Measurements from ENCODE around the gene TMEM117. TPM values are rescaled to one million over a fixed set of nuclear protein-coding genes. Genes with fewer than 3 reads are reported as not detected.

Gene TMEM117
- total RNA-seq, 4 donors from 2014 or later: 15.8 to 42.2 (median 24.0) TPM

DNA sequence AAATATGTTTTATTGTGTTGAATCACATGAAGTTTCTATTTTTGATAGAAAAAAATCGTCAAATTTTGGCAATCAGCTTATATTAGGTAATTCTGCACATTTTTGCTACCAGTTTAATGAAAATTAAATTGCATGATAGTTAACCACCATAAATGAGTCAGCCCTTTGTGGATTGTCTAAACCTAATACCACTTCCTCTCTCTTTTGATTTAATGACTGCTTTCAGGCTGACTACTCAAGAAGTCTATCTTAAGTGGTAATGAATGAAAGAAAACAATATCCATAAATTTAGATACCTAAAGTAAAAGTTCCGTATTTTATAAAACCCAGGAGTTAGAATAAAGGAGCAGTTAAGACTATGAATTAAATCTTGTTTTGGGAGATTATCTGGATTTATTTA is 450.5 kb downstream of the TMEM117 start:
- 37 to 56% methylated on average over 2 of the region's 2 CpGs for WGBS, 2 donors
- peaks cover 0 to 8% (median 7%) of the 10 kb centered on the region in 3 donors for H3K9me3 ChIP-seq
- H3K36me3 ChIP-seq: no peaks in the 10 kb centered on the region
- no peaks in the 10 kb centered on the region for H3K4me1 ChIP-seq
- TF ChIP-seq POLR2A (IDR thresholded peaks at IDR 0.05): no peak
- TF ChIP-seq, protein P1, sequence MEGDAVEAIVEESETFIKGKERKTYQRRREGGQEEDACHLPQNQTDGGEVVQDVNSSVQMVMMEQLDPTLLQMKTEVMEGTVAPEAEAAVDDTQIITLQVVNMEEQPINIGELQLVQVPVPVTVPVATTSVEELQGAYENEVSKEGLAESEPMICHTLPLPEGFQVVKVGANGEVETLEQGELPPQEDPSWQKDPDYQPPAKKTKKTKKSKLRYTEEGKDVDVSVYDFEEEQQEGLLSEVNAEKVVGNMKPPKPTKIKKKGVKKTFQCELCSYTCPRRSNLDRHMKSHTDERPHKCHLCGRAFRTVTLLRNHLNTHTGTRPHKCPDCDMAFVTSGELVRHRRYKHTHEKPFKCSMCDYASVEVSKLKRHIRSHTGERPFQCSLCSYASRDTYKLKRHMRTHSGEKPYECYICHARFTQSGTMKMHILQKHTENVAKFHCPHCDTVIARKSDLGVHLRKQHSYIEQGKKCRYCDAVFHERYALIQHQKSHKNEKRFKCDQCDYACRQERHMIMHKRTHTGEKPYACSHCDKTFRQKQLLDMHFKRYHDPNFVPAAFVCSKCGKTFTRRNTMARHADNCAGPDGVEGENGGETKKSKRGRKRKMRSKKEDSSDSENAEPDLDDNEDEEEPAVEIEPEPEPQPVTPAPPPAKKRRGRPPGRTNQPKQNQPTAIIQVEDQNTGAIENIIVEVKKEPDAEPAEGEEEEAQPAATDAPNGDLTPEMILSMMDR (IDR thresholded peaks at IDR 0.05): no peak
- H3K4me3 ChIP-seq: no peak overlapping the region
- intact Hi-C loops (cut with DNase I): no loop called here
- no peak overlapping the region for H3K27ac ChIP-seq
- H3K27me3 ChIP-seq: no peaks in the 10 kb centered on the region
- DNase-seq: no peak

DNA sequence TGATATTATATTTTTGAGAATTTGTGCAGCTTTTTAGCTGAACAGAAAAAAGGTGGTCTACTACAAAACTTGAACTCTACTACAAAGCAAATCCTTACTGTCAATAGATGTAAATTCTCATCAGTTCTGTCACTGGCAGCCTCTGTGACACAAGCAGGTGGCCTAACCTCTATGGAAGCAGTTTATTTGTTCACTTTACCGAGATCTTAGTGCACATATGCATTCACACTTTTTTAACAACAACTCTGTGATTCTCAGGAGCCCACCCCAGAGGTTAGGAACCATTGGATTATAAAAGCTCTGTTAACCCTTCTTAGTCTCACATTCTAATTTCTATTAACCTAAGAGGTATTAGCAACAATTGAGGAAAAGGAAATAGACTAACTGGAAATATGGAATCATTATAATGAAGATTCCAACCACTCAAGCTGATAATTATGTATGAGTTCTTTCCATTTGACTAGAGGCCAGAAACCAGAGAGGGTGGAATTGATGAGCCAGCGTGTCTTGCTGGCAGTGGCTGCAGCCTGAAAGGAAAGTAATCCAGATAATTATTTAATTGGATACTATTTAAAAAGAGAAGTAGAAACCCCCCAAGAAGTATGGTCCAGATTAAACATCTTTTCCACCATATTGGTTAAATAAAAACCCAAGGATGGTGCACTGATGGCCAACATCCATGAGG is 451.1 kb downstream of the TMEM117 start:
- 60 to 87% methylated on average over 2 of the region's 2 CpGs for WGBS, 2 donors
- intact Hi-C loops (cut with DNase I): no loop called here
- Histone ChIP-seq H3K9me3 (peaks cover 0 to 8% (median 7%) of the 10 kb centered on the region in 3 donors), H3K36me3 (no peaks in the 10 kb centered on the region), H3K27me3 (no peaks in the 10 kb centered on the region), H3K27ac (no peak overlapping the region), H3K4me3 (no peak overlapping the region), H3K4me1 (no peaks in the 10 kb centered on the region)
- no peak for TF ChIP-seq POLR2A (IDR thresholded peaks at IDR 0.05)
- TF ChIP-seq, protein P1 (IDR thresholded peaks at IDR 0.05): no peak
- no peak for DNase-seq

DNA sequence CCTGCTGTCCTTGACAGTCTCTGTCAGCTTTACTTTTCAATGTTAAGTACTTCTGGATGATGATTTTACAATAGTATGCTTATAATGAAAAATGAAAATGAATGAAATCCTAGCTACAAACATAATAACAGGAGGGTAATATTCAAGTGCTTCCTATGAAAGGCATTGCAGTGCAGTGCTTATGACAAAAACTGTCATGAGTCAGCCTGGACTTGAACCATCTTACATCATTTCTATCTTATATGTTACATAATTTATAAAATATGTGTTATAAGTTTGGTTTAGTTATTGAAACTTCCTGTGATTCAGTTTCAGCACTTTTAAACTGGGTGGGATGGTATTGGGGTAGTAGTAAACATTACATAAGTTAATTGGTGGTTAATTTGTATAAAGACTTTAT is 451.7 kb downstream of the TMEM117 start:
- TF ChIP-seq POLR2A (IDR thresholded peaks at IDR 0.05): no peak
- TF ChIP-seq, protein P1 (IDR thresholded peaks at IDR 0.05): no peak
- H3K27me3 ChIP-seq: no peaks in the 10 kb centered on the region
- peaks cover 0 to 8% (median 7%) of the 10 kb centered on the region in 3 donors for H3K9me3 ChIP-seq
- no peak for DNase-seq
- no peak overlapping the region for H3K4me3 ChIP-seq
- H3K27ac ChIP-seq: no peak overlapping the region
- H3K36me3 ChIP-seq: no peaks in the 10 kb centered on the region
- intact Hi-C loops (cut with DNase I): no loop called here
- H3K4me1 ChIP-seq: no peaks in the 10 kb centered on the region

DNA sequence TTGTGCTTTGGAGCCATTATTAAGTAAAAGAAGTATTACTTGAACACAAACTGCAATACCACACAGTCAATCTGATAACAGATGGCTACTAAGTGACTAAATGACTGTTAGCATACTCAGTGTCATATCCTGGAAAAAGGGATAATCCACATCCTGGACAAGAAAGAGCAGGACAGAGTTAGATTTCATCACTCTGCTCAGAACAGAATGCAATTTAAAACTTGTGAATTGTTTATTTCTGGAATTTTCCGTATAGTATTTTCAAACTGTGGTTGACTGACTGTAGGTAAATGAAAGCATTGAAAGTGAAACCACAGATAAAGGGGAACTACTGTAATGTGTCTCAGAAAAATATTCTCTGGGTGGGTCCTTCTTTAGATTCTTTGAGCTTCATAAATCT is 458.8 kb downstream of the TMEM117 start:
- intact Hi-C loops (cut with DNase I): no loop called here
- Histone ChIP-seq H3K36me3 (no peaks in the 10 kb centered on the region), H3K9me3 (peaks cover 0 to 23% (median 17%) of the 10 kb centered on the region in 3 donors), H3K27me3 (no peaks in the 10 kb centered on the region), H3K4me3 (no peak overlapping the region), H3K27ac (no peak overlapping the region), H3K4me1 (no peaks in the 10 kb centered on the region)
- 60 to 82% methylated on average over 1 of the region's 1 CpG for WGBS, 2 donors
- TF ChIP-seq, protein P1 (IDR thresholded peaks at IDR 0.05): no peak
- TF ChIP-seq POLR2A (IDR thresholded peaks at IDR 0.05): no peak
- no peak for DNase-seq

DNA sequence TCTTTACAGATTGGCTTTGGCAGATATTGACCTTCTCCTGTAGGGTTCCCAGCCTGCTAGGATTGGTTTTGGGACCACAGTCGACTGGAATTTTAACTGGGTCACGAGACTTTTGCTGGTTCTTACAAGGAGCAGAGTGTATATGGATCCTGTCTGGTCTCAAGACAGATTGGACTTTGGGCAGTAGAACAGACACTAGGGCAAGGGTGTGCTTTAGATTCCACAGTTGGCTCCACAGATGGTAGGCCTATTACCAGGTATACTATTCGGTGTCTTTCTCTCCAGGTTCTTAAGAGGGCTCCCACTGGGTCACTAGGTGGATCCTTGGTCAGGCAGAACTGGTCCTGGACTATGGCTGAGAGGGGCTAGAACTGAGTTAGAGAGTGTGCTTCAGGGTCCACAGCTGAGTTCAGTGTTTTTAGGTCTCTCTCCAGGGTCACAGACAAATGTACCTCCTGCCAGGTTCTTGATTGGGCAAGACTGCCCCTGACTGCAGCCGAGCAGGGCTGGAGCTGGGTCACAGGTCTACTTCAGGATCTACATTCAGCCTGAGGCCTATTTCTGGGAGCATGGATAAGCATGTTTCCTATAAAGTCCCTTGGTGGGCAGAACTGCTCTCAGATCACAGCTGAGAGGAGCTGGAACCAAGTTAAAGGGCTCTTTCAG is 460.2 kb downstream of the TMEM117 start:
- no peak for DNase-seq
- intact Hi-C loops (cut with DNase I): no loop called here
- peaks cover 0 to 10% (median 0%) of the 10 kb centered on the region in 3 donors for H3K36me3 ChIP-seq
- no peaks in the 10 kb centered on the region for H3K4me1 ChIP-seq
- WGBS, 2 donors: 79 to 83% methylated on average over 2 to 3 of the region's 4 CpGs
- H3K9me3 ChIP-seq: peaks cover 0 to 15% (median 10%) of the 10 kb centered on the region in 3 donors
- H3K27ac ChIP-seq: no peak overlapping the region
- H3K27me3 ChIP-seq: no peaks in the 10 kb centered on the region
- H3K4me3 ChIP-seq: no peak overlapping the region
- no peak for TF ChIP-seq POLR2A (IDR thresholded peaks at IDR 0.05)
- TF ChIP-seq, protein P1 (IDR thresholded peaks at IDR 0.05): no peak

Measured in esophagus squamous epithelium (tissue), 5 donors.